ENCODE data around the gene DCTN3.

The DCTN3 gene

DNA sequence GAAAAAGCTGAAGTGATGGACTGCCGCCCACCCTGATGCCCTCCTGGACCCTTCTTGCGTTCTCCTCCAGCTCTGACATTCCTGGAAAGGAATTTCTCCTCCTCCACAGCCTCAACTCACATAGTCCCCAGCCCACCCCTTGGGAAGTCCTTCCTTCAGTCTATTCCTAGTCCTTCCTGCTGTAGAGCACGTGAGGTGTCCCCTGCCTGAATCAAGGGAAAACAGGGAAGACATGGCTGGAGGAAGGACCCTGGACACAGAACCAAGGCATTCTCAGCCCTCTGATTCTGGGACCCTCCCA is 4.8 kb upstream of the DCTN3 start:
- DNase-seq (ENCODE audit: low read depth, low spot score), result no peak
- H3K27ac ChIP-seq, result no peak overlapping the region

DNA sequence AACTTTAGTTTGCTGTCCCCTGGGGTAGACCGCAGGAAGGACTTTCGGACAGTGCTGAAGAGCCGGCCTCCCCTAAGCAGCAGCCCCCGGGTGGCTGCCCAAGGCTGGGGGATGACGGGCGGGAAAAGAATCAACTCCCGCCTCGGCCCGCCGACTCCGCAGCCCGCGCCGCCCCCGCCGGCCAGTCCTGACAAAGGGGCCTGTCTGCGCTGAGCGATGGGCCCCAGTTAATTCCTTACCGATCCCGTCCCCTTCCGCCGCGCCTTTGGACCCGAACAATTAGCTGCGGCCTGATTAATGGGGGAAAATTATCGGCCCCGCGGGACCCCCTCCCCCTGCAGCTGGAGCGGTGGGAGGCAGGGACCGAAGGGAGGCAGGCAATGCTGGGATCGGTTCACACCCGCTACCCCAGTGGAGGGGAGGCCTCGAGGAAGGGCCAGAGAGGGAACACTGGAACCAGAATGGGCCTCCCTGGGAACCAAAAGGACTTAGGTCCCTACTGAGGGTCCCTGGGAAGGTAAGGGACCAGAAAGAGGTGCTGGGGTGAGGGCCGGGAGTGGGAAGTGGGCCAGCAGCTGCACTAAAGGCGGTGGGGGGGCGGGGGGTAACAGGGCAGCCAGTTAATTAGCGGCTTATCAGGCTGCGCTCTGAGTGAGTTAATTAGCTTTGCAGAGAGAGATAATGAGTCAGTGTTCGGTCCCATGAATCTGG is 4.3 kb upstream of the DCTN3 start:
- no peak overlapping the region for H3K27ac ChIP-seq
- no peak for DNase-seq (ENCODE audit: low read depth, low spot score)

DNA sequence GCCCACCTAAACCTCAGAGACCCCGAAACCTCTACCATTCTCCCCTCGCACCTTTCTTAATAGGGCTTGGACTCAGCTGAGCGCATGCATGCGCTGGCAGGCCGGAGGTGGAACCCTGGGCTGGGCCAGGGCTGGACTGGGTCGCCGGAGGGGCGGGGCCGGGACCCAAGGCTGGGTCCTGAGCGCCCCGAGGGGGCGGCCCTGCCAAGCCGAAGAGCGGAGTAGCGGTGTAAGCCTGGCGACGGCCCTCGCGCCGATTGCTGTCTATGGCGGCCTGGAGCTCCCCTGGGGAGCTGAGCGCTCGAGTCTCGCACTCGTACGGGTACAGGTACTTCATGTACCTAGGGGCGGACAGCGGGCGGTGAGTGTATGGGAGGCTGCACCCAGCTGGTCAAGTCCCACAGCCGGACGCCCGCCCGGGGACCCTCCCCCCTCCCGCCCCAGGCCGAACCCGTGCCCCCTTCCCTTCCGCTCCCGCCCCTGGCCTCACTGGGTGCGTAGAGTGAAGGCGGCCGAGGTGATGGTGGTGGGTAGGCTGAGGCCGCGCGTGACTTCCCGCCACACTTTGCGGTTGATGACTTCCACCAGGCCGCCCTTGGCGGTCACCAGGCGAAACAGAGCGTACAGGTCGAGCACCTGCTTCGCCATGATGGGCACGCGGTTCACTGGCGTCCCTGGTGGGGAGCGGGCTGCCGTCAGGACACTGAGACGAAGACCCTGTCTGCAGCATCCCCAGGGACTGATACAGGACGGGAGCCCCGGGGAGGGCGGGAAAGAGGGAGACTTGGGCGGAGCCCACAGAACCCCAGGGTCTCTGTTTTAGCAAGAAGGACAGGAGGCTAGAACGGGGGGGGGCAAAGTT is 3.3 kb upstream of the DCTN3 start:
- no peak for DNase-seq (ENCODE audit: low read depth, low spot score)
- H3K27ac ChIP-seq, result no peak overlapping the region

DNA sequence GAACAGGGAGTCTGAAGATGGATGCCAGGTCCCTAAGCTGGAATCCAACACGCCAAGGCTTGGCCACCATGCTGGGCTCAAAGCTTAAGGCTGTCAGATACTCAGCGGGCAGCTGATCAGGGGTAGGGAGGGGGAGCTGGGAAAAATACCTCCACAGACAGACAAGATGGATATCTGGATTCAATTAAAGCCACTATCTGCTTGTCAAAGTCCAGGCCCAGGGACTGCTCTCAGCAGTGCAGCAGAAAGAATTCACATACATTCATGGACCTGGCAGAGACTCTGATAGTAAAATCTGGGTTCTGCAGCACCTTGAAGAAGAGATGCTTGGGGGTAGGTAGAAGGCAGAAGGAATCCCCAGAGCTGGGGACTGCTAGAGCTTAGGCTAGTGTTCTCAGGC is 5.2 kb downstream of the DCTN3 start:
- no peak overlapping the region for H3K27ac ChIP-seq
- DNase-seq (ENCODE audit: low read depth, low spot score), result no peak

DNA sequence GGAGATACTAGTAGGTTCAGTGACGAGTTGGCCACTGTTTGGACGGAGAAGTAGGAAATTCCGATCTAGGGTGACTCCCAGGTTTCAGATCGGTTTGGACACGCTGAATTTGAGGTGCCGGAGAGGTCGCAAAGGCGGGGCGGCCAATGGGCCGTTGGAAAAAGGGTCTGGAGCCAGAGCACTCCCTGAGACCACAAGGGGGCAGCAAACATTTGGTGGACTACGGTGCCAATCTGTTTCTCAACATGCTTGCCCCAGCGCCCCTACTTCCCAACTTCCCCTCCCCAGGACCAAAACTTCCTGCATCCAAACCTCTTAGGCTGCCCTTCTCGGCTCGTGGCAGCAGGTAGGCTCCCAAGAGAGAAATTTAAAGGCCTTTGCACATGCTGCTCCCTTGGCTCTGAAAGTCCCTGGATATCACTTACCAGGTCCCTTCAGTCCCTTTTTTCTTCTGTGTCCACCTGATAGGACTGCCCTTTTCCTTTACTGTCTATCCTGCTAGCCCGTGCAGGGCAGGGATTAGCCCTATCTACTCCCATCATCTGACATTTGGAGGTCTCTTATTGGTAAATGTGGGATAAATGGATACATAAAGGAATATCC is 7.4 kb downstream of the DCTN3 start:
- DNase-seq (ENCODE audit: low read depth, low spot score), result no peak
- H3K27ac ChIP-seq, result peak overlapping the region; percentile 85

DNA sequence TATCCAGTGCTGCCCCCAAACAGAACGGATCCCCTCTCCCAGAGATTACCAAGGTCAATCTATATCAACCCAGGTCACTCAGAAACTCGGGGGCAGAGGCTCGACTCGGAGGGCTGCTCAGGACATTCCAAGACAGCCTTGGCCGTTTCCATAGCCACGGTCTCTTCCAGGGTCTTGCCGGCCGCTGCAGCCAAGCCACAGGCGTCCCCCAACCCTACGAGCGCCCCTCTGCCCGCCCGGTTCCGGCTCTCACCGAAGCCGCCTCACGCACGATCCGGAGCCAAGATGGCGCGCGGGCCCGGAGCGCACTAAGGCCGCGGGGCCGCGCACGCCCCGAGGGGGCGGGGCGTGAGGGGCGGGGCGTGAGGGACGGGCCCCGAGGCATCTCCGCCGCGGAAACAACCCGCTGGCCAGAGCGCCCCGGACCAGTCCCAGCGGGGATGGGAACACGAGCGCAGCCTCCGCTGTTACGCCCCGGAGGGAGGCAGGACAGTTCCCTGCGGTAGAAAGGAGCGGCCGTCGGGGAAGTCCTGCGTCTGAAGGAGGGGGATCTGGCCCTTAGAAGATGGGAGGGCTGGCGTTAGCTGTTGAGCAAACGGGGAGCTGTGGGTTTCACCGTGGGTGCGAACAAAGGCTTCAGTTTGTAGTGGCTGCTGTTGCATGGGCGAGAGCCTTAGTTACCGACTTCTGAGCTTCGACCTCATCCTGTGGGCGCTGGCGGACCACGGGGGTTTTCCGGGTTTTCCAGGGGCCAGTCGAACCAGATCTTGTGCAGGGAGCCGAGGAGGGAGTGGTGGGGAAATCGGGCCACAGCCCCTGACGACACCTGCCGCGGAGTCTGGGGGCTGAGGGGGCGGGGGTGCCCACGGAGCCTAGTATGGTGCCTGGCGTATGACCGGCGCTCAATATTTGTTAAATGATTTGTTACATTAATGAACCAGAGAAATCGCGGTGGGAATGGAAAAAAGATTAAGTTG is 8.2 kb downstream of the DCTN3 start, which contains the start of gene RPP25L:
Gene RPP25L (minus strand): TSS at position 287 of the 977 bp plus-strand sequence. CDS start 801 bp downstream, outside the sequence.
- no peak for DNase-seq (ENCODE audit: low read depth, low spot score)
- H3K27ac ChIP-seq, result peak within 1 kb of the TSS; percentile 85

DNA sequence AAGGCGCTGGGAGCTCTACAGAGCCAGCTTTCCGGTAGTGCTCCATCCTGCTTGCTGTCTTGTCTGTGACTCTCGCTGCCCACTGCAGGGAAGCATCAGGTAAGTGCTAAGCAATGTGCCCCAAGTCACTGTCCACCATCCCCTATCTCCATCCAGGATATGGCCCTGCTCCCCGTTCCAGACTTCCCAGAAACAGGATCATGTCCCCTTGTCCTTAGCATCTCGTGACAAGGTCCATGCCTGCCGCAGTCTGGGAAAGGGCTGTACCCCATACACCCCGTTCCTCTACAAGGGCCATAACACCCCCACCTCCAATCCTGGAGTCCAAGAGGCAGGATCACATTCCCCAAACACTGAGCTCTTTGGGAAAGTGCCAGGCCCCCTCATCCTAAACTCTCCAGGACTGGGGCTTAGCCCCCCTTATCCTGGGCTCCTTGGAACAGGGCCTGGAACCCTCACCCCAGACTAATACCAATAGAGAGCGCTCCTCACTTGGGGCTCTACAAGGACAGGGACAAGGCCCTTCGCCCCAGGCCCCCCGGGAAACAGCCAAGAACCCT is 9.0 kb downstream of the DCTN3 start:
- no peak for DNase-seq (ENCODE audit: low read depth, low spot score)
- H3K27ac ChIP-seq, result peak overlapping the region; percentile 85

DNA sequence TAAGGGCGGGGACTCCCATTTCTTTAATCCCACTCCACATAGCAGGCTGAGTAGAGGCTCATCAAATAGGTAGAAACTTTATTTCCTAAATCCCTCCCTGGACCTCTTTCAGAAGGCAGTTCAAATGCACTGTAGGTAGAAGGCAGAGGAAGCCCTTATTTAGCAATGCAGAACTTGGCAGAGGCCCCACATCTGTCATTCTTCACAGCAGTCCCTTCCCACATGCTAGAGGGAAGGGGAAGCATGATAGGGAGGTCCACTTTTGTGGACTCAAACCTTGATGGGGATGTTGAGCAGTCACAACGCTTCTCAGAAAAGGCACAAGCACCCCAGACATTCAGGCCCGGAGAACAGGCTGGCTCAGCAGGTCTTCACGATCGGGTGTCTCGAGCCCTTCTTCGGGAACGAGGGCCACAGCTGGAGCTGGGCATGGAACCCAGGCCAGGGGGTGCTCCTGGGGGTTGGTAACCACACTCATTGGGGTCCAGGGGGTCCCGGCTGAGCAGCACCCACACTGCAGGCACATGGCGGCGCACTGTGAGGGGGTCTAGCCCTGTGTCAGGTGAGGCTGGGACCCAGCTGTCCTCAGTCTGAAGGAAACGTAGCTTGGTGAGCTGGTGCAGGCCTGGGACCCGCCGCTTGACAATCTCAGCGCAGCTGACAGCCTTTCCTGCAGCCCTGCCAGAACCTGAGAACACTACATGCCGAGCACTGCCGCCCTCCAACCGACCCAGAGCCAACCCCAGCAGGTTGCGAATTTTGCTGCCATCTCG is 9.7 kb downstream of the DCTN3 start:
- H3K27ac ChIP-seq, result no peak overlapping the region
- no peak for DNase-seq (ENCODE audit: low read depth, low spot score)

DNA sequence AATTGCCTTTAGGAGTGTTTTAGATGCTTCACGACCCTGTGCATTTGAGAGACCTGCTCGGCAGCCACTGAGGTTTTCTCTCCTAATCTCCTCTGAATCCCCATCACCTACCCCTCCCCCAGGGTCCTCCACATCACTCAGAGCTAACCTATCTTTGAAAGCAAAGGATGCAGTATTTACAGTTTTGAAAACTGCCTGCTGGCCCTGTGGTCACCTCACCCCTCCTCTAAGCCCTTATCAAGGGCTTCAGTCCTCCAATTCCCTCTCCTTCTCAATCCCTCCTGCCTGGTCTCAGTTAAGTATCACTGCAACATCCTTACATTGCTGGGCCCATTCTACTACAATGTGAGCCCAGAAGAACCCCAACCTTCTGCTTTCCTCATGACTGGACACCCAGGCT is 13.0 kb downstream of the DCTN3 start:
- no peak overlapping the region for H3K27ac ChIP-seq

DNA sequence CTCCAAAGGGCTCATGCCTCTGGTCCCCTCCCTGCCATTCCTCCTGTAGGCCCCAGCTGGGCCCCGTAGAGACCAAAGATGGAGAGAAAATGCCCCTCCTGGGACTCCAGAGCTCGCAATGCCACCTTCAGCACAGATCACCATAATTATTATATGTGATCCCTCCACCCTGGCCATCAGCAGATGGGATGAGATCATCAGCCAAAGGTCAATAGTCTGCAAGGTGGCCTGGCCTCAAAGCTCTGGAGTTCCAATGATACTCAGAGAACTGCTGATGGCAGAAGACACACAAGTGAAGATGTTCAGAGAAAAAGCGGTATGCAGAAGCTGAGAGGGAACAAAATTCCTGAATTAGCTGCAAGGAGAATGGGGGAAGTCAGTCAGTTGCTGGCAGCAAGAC is 13.4 kb downstream of the DCTN3 start:
- no peak for DNase-seq (ENCODE audit: low read depth, low spot score)
- no peak overlapping the region for H3K27ac ChIP-seq

More for the DNA sequence above, 13.0 kb downstream of the DCTN3 start:
- no peak for DNase-seq (ENCODE audit: low read depth, low spot score)

DNA sequence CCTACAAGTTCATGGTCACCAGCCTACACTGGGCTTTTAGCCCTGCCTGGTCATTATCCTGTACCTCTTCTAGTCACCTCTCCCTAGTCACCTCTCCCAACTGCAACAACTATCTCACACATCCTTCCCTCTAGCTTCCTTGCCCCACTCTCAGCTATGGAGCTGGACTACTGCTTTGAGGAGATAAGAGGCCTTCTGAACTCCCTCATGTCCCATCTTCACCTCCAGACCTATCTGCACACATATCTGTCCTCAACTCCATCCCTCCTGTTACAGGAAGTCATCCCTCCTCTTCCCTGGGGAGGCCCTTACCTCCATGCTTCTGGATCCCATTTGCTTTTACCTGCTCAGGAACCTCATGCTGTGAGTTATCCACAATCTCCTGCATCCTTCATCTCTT is 14.1 kb downstream of the DCTN3 start:
- no peak overlapping the region for H3K27ac ChIP-seq
- DNase-seq (ENCODE audit: low read depth, low spot score), result no peak

DNA sequence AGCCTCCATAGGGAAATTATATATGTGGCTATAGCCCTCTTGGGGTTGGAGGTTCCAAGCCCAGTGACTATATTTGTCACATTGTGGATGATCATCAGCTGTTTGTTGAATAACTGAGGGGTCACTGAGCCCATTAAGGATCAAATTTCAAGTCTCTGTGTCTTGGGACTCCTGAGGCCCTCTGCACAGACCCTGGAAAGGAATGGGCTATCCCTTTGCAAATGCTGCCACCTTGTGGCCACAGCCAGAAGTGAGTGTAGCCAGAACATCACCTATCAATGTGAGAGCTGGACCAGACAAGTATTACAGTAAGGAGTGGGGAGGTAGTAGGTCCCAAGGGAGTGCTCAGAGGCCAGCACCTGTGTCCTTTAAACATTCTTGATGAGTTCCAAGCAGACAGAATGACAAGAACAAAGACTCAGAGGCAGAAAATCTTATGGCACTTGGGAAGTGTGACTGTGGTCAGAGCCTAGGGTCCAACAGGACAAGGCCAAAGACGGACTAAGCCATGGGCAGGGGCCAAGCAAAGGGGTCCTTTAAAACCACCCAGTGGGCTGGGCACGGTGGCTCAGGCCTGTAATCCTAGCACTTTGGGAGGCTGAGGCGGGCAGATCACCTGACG is 16.6 kb downstream of the DCTN3 start:
- no peak for DNase-seq (ENCODE audit: low read depth, low spot score)
- H3K27ac ChIP-seq, result no peak overlapping the region

DNA sequence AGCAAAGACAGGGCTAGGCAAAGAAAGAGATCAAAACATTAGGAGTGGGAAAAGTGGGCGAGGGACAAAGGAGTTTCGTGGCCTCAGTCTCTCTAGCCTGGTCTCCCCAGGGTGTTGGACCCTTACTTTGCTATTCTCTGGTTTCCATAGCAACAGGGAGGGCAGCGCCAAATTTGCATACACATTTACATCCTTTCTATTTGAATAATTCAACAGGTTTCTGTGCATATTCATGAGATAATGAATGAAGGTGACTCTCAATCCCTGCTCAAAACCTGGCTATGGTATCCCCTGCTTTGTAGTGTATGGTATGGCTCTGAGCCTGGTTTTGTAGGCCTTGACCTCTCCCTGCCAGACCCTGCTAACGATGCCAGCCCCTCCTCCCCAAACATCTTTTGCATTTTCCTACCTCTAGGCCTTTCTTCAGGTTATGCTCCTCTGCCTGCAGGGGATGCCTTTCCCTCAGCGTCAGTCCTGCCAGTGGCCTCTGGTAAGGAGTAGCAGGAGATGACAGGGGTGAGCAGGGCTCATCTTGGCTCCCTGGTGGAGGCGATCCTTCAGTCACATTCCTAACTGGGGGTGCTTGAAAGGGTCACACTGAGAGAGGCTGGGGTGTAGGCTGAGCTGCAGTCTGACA is 18.2 kb downstream of the DCTN3 start:
- peak overlapping the region; percentile 58 for H3K27ac ChIP-seq
- no peak for DNase-seq (ENCODE audit: low read depth, low spot score)

DNA sequence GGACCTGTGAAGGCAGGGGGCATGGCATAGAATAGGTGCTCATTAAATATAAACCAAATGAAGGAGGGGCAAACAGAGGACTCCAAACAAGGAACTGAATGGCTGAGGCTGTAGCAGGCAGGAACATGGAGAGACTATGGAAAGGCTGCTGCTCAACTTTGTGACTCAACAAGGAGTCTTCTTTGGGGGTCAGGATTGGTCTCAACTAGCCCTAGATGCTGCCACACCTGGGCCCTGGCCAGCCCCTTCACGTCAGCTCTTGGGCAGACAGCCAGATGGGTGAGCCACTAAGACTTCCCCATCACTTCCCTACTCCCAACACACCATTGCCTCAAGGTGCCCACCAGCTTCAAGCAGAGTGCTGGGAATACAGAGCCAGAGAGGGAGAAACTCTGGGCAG is 19.4 kb downstream of the DCTN3 start:
- peak; percentile 85 for DNase-seq (ENCODE audit: low read depth, low spot score)
- H3K27ac ChIP-seq, result peak overlapping the region; percentile 58

DNA sequence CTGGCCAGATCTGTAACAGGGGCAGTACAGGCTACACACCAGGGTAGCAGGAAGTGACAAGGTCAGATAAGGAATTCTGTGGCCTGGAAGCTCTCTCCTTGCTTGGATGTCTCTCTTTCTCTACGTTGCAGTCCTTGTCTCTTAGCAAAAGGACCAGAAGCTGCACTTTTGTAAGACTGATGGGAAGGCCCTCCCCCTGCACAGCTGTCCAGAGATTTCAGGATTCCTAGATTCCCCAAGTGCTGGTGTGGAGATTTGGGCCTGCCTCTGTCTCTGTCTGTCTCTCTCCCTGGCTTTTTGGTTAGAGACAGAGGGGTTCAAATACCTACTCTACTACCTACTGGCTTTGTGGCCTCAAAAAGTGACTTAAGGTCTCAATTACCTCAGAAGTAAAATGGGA is 20.7 kb downstream of the DCTN3 start:
- H3K27ac ChIP-seq, result no peak overlapping the region
- no peak for DNase-seq (ENCODE audit: low read depth, low spot score)

DNA sequence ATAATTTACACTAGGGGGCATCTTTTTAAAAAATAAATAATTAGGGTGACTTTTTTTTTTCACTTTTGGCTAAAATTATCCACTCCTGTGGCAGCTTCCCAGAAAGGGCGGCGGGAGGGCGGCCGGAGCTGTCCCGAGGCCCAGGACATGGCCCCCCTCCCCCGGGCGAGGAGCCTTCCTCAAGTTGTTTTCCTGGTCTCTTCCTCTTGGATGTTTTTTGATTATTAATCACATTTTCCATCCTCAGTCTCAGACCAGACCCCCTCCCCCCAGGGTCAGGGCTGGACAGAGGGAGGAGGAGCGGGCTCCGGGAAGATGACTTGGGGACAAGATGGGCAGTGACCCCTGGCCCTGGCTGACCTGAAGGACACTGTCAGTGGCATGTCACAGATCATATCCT is 26.1 kb downstream of the DCTN3 start:
- DNase-seq (ENCODE audit: low read depth, low spot score), result no peak
- no peak overlapping the region for H3K27ac ChIP-seq

DNA sequence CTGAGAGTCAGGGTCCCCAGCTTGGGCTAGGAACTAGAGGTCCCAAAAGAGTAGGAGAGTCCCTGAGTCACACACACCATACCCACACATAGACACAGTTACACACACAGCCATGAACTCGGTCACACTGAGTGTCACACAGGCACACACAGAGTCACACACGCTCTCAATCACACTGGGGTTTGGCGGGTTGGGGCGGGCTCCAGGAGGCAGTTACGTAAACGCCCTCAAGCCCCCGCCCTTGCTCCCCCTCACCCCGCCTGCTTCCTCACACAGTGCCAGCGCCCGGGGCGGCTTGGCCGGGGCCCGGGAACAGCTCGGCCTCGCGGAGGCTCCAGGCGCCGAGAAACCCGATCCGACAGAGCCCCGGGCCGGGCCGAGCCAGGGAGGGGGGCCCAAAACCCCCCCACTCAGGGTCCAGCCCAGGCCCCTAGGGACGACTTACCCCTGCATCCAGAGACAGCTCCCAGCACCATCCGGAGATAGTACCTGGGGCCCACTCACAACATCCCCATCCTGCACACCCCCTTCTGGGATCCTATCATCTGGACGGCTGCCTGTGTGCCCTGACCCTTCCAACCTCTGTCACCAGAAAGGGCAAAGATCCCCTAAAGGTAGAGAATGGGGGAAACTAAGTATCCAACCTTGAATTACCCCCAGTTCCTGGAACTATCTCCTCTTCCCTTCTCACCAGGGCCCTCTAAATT is 27.2 kb downstream of the DCTN3 start:
- H3K27ac ChIP-seq, result no peak overlapping the region
- no peak for DNase-seq (ENCODE audit: low read depth, low spot score)

Measured in epithelial cell of prostate (primary cell).